ENCODE results near the gene LCN12.

Gene LCN12

GRCh38 chr9:136994180-136994887 lies 42.3 kb downstream of the LCN12 start:
- peaks cover 29% of the 10 kb centered on the region for H3K27me3 ChIP-seq (ENCODE audit: low read depth, low read length)
- TF ChIP-seq, protein P1, sequence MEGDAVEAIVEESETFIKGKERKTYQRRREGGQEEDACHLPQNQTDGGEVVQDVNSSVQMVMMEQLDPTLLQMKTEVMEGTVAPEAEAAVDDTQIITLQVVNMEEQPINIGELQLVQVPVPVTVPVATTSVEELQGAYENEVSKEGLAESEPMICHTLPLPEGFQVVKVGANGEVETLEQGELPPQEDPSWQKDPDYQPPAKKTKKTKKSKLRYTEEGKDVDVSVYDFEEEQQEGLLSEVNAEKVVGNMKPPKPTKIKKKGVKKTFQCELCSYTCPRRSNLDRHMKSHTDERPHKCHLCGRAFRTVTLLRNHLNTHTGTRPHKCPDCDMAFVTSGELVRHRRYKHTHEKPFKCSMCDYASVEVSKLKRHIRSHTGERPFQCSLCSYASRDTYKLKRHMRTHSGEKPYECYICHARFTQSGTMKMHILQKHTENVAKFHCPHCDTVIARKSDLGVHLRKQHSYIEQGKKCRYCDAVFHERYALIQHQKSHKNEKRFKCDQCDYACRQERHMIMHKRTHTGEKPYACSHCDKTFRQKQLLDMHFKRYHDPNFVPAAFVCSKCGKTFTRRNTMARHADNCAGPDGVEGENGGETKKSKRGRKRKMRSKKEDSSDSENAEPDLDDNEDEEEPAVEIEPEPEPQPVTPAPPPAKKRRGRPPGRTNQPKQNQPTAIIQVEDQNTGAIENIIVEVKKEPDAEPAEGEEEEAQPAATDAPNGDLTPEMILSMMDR (IDR thresholded peaks at IDR 0.05; ENCODE audit: low read depth, low read length), result no peak
- TF ChIP-seq EZH2phosphoT487 (IDR thresholded peaks at IDR 0.05; ENCODE audit: low read depth), result no peak
- peaks cover 30% of the 10 kb centered on the region for H3K4me1 ChIP-seq (ENCODE audit: low read length)
- no peak overlapping the region for H3K9ac ChIP-seq (ENCODE audit: low read length)
- no peak overlapping the region for H3K27ac ChIP-seq (ENCODE audit: low read length)
- H3K36me3 ChIP-seq (replicated peaks; ENCODE audit: low read depth, low read length), result peaks cover 7% of the 10 kb centered on the region
- H3K79me2 ChIP-seq (ENCODE audit: low read length), result peaks cover 8% of the 10 kb centered on the region; the same call in 1 of the 2 replicates
- H3K4me3 ChIP-seq (ENCODE audit: low read length), result no peak overlapping the region
- no peak overlapping the region for H2AFZ ChIP-seq (ENCODE audit: low read depth, low read length)
- no peaks in the 10 kb centered on the region for H3K9me3 ChIP-seq (ENCODE audit: insufficient read depth, low read length)
- H3K4me2 ChIP-seq (ENCODE audit: low read length), result no peak overlapping the region
- H4K20me1 ChIP-seq (ENCODE audit: insufficient read depth, low read length), result no peaks in the 10 kb centered on the region; the same call in 1 of the 2 replicates

- Histone ChIP-seq H4K20me1 (ENCODE audit: insufficient read depth, low read length) (no peaks in the 10 kb centered on the region; the same call in 1 of the 2 replicates), H3K27ac (ENCODE audit: low read length) (no peak overlapping the region), H3K9ac (ENCODE audit: low read length) (no peak overlapping the region), H3K27me3 (ENCODE audit: low read depth, low read length) (peaks cover 31% of the 10 kb centered on the region), H3K9me3 (ENCODE audit: insufficient read depth, low read length) (no peaks in the 10 kb centered on the region), H3K79me2 (ENCODE audit: low read length) (peaks cover 8% of the 10 kb centered on the region; the same call in 1 of the 2 replicates), H3K4me1 (ENCODE audit: low read length) (peaks cover 35% of the 10 kb centered on the region), H3K4me3 (ENCODE audit: low read length) (no peak overlapping the region), H3K4me2 (ENCODE audit: low read length) (no peak overlapping the region), H2AFZ (ENCODE audit: low read depth, low read length) (no peak overlapping the region), H3K36me3 (replicated peaks; ENCODE audit: low read depth, low read length) (peaks cover 7% of the 10 kb centered on the region)
- no peak for TF ChIP-seq EZH2phosphoT487 (IDR thresholded peaks at IDR 0.05; ENCODE audit: low read depth)
- TF ChIP-seq, protein P1 (IDR thresholded peaks at IDR 0.05; ENCODE audit: low read depth, low read length), result no peak
Measured at GRCh38 chr9:136994888-136995230, 42.8 kb downstream of the LCN12 start.

DNA sequence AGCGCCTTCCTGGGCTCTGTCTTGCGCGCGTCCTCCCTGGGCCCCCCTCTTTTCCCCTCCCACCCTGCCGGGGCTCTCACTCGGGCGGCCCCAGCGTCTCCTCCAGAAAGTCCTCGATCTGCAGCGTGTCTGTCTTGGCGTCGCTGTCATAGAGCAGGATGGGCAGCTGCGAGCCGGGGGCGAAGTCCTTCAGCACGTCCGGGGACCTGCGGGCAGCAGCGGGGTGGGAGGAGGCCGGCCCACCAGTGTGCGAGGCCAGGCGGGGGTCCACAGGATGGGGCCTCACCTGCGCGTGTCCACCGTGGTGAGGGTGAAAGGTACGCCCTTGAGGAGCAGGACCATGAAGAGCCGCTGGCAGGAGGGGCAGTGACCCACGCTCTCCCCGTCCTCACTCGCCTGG lies 43.3 kb downstream of the LCN12 start:
- peaks cover 8% of the 10 kb centered on the region; the same call in 1 of the 2 replicates for H3K79me2 ChIP-seq (ENCODE audit: low read length)
- TF ChIP-seq, protein P1 (IDR thresholded peaks at IDR 0.05; ENCODE audit: low read depth, low read length), result no peak
- TF ChIP-seq EZH2phosphoT487 (IDR thresholded peaks at IDR 0.05; ENCODE audit: low read depth), result no peak
- peaks cover 40% of the 10 kb centered on the region for H3K4me1 ChIP-seq (ENCODE audit: low read length)
- H3K36me3 ChIP-seq (replicated peaks; ENCODE audit: low read depth, low read length), result peaks cover 7% of the 10 kb centered on the region
- no peak overlapping the region for H3K4me2 ChIP-seq (ENCODE audit: low read length)
- H3K9ac ChIP-seq (ENCODE audit: low read length), result no peak overlapping the region
- H3K4me3 ChIP-seq (ENCODE audit: low read length), result no peak overlapping the region
- H2AFZ ChIP-seq (ENCODE audit: low read depth, low read length), result no peak overlapping the region
- H4K20me1 ChIP-seq (ENCODE audit: insufficient read depth, low read length), result no peaks in the 10 kb centered on the region; the same call in 1 of the 2 replicates
- no peak overlapping the region for H3K27ac ChIP-seq (ENCODE audit: low read length)
- peaks cover 31% of the 10 kb centered on the region for H3K27me3 ChIP-seq (ENCODE audit: low read depth, low read length)
- H3K9me3 ChIP-seq (ENCODE audit: insufficient read depth, low read length), result no peaks in the 10 kb centered on the region

GRCh38 chr9:136995772-136996311 lies 43.8 kb downstream of the LCN12 start:
- Histone ChIP-seq H3K9me3 (ENCODE audit: insufficient read depth, low read length) (no peaks in the 10 kb centered on the region), H3K27me3 (ENCODE audit: low read depth, low read length) (peaks cover 31% of the 10 kb centered on the region), H3K27ac (ENCODE audit: low read length) (no peak overlapping the region), H2AFZ (ENCODE audit: low read depth, low read length) (no peak overlapping the region), H3K36me3 (replicated peaks; ENCODE audit: low read depth, low read length) (peaks cover 7% of the 10 kb centered on the region), H4K20me1 (ENCODE audit: insufficient read depth, low read length) (no peaks in the 10 kb centered on the region; the same call in 1 of the 2 replicates), H3K4me3 (ENCODE audit: low read length) (no peak overlapping the region), H3K4me1 (ENCODE audit: low read length) (peaks cover 45% of the 10 kb centered on the region), H3K79me2 (ENCODE audit: low read length) (peaks cover 8% of the 10 kb centered on the region; the same call in 1 of the 2 replicates), H3K4me2 (ENCODE audit: low read length) (no peak overlapping the region), H3K9ac (ENCODE audit: low read length) (no peak overlapping the region)
- TF ChIP-seq, protein P1 (IDR thresholded peaks at IDR 0.05; ENCODE audit: low read depth, low read length), result no peak
- TF ChIP-seq EZH2phosphoT487 (IDR thresholded peaks at IDR 0.05; ENCODE audit: low read depth), result no peak
